Choroid plexus epithelial cell (primary cell): ENCODE data around the gene MAP1B.
A peak's percentile ranks its signal among the peaks of the same experiment; 100 is the strongest.

Experiments used
- DNase-seq: peaks from one replicate; pipeline ENCODE4 v3.0.0-alpha.2; 2010; ENCODE audit warnings: low read depth
- H3K4me3 ChIP-seq: 2 replicates; pipeline ENCODE4 v1.5.1; 2011; ENCODE audit warnings: low read depth, mild to moderate bottlenecking, control low read depth, low read length, moderate library complexity
- TF ChIP-seq, protein P1 (sequence below): conservative IDR thresholded peaks from 2 replicates; pipeline ENCODE4 v1.5.1; 2011; ENCODE audit warnings: low read depth, mild to moderate bottlenecking, control low read depth, inconsistent platforms, low read length, moderate library complexity

Gene MAP1B

DNA sequence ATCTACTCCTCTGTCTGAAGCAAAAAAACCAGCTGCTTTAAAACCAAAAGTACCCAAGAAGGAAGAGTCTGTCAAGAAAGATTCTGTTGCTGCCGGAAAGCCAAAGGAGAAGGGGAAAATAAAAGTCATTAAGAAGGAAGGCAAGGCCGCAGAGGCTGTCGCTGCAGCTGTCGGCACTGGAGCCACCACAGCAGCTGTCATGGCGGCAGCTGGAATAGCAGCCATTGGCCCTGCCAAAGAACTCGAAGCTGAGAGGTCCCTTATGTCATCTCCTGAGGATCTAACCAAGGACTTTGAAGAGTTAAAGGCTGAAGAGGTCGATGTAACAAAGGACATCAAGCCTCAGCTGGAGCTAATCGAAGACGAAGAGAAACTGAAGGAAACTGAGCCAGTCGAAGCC lies 88.3 kb downstream of the MAP1B start:
- no peak overlapping the region for H3K4me3 ChIP-seq
- TF ChIP-seq, protein P1, sequence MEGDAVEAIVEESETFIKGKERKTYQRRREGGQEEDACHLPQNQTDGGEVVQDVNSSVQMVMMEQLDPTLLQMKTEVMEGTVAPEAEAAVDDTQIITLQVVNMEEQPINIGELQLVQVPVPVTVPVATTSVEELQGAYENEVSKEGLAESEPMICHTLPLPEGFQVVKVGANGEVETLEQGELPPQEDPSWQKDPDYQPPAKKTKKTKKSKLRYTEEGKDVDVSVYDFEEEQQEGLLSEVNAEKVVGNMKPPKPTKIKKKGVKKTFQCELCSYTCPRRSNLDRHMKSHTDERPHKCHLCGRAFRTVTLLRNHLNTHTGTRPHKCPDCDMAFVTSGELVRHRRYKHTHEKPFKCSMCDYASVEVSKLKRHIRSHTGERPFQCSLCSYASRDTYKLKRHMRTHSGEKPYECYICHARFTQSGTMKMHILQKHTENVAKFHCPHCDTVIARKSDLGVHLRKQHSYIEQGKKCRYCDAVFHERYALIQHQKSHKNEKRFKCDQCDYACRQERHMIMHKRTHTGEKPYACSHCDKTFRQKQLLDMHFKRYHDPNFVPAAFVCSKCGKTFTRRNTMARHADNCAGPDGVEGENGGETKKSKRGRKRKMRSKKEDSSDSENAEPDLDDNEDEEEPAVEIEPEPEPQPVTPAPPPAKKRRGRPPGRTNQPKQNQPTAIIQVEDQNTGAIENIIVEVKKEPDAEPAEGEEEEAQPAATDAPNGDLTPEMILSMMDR = no peak
- no peak for DNase-seq

DNA sequence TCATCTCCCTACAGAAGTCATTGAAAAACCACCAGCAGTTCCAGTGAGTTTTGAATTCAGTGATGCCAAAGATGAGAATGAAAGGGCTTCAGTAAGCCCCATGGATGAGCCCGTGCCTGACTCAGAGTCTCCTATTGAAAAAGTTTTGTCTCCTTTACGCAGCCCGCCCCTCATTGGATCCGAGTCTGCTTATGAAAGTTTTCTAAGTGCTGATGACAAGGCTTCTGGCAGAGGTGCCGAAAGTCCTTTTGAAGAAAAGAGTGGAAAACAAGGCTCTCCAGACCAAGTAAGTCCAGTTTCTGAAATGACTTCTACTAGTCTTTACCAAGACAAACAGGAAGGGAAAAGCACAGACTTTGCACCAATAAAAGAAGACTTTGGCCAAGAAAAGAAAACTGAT lies 90.1 kb downstream of the MAP1B start:
- TF ChIP-seq, protein P1 = no peak
- DNase-seq = no peak
- H3K4me3 ChIP-seq = no peak overlapping the region

DNA sequence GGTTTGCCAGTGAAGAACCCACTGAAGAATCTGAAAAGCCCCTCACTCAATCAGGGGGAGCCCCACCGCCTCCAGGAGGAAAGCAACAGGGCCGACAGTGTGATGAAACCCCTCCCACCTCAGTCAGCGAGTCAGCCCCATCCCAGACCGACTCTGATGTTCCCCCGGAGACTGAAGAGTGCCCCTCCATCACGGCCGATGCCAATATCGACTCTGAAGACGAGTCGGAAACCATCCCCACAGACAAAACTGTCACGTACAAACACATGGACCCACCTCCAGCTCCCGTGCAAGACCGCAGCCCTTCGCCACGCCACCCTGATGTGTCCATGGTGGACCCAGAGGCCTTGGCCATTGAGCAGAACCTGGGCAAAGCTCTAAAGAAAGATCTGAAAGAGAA lies 92.4 kb downstream of the MAP1B start:
- DNase-seq = no peak
- no peak overlapping the region for H3K4me3 ChIP-seq
- TF ChIP-seq, protein P1 = no peak

DNA sequence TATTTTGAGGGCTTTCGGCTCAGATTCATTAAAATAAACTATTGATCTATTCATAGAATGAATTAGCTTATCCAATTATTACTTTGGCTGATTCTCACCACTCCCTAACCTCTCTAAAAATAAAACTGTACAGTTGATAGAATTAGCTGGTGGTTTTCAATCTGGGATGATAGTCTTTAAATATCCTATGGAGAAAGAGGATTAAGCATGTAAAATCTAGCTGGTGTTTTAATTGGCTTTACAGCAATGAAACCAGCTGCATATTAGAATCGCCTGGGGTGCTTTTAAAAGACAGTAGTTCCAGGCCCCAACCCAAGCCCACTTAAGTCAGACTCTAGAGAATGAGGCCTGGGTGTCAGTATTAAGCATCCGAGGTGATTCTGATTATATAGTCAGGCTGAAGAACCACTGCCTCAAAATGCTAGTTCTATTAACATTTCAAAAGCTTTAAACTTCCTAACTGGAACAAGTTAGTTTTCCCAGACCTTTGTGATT lies 95.1 kb downstream of the MAP1B start:
- TF ChIP-seq, protein P1 = no peak
- no peak overlapping the region for H3K4me3 ChIP-seq
- no peak for DNase-seq

DNA sequence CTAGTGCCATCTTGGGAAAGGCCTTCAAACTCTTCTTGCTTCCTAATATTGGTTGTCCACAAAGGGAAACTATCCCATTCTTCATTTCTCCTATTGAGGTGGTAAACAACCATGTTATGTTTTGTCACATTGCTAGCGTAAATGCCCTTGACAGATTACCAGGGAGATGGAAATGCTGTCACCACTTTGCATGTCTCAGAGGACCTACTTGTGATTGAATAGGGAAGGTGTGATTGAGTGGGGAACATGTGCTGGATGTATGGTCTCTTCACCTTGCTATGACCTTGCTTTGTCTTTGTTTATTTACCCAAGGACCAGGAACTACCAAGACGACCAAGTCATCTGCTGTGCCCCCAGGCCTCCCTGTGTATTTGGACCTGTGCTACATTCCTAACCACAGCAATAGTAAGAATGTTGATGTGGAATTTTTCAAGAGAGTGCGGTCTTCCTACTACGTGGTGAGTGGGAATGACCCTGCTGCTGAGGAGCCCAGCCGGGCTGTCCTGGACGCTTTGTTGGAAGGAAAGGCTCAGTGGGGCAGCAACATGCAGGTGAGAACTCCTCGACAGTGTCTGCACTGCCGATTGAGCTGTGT lies 96.1 kb downstream of the MAP1B start:
- DNase-seq = peak; percentile 53
- TF ChIP-seq, protein P1 = no peak
- H3K4me3 ChIP-seq = no peak overlapping the region

DNA sequence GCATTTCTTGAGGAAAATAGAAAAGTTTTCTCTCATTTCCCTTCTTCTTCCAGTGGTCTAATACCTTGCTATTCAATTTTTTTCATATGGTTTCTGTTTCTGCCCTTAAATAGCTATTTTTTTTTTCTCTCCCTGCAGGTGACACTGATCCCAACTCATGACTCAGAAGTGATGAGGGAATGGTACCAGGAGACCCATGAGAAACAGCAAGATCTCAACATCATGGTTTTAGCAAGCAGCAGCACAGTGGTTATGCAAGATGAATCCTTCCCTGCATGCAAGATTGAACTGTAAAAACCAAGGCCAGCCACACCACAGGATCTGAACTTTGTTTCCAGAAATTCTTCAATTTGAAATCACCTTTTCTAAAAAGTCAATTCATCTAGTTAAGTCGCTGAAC lies 97.7 kb downstream of the MAP1B start:
- TF ChIP-seq, protein P1 = no peak
- DNase-seq = peak; percentile 68
- no peak overlapping the region for H3K4me3 ChIP-seq

DNA sequence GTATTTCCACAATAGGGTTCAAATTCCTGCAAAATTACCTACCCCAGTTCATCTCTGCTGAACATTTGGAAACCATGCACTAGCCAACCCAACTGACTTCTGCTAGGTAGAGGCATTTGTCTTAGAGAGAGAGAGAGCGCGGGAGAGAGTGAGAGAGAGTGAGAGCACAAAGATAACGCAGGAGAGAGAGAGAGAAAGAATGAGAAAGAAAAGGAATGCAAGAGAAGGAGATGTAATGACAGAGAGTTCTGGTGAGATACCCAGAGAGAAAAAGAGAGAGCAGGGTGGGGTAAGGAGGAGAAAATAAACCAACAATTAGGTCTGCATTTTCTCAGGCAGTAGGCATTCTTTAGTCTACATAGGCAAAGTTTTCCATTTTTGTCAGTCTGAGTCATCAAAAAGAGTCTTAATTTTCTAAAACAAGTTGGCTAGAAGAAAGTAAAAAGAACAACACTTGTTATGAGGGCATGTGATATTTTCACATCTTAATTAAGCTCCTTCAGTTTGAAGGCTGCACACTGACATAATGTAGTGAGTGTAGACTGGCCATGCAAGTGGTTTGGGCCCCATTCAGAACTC lies 98.2 kb downstream of the MAP1B start:
- TF ChIP-seq, protein P1 = no peak
- peak; percentile 54 for DNase-seq
- no peak overlapping the region for H3K4me3 ChIP-seq
